GM15510 (cell line): Measurements from ENCODE around the gene OR3A1.

ENCODE experiments used
- POLR2A ChIP-seq: IDR thresholded peaks from 3 replicates; pipeline ENCODE4 v1.6.1; 2011; ENCODE audit warnings: borderline replicate concordance; ENCODE audit not compliant: insufficient read length; ENCODE audit errors: extremely low read depth

OR3A1 gene, protein sequence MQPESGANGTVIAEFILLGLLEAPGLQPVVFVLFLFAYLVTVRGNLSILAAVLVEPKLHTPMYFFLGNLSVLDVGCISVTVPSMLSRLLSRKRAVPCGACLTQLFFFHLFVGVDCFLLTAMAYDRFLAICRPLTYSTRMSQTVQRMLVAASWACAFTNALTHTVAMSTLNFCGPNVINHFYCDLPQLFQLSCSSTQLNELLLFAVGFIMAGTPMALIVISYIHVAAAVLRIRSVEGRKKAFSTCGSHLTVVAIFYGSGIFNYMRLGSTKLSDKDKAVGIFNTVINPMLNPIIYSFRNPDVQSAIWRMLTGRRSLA

DNA sequence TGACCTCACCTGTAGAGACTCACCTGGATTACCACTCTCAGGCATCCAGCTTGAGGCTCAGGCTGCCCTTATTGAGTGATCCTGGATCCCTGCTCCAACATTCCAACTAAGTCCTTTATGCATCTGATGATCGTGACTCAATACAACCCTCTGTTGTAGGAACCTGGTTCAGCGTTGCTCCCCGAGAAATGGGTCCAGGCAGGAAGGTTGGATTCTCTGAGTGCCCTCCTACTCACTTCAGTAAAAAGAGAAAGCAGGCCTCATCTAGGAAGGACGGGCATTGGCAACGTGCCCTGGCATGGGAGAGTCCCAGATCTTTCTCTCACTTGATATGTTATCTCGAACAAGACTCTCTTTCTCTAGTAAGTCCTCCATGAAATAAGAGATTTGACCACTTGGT is at the start of gene OR3A1:
OR3A1 (minus strand) TSS at position 101 of the 400 bp plus-strand sequence. CDS start 5,778 bp downstream, outside the sequence.
- no peak for TF ChIP-seq POLR2A

DNA sequence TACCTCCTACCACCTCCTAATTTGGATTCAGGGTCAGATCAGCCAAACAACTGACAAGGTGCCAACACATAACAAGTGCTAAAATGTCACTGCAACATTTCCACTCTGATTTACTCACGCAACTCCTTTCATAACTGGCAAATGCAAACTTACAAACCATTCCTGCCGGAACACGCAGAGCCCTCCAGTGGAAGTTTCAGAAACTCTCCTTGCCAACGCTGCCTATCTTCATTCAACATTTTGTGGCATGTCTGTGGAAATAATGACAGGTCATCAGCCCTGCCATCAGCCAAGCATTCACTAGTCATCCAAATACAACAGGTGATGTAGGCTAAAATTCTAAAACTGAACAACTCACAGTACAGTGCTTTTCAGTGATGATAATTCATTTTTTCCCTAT is 37.7 kb upstream of the OR3A1 start:
- no peak for TF ChIP-seq POLR2A

DNA sequence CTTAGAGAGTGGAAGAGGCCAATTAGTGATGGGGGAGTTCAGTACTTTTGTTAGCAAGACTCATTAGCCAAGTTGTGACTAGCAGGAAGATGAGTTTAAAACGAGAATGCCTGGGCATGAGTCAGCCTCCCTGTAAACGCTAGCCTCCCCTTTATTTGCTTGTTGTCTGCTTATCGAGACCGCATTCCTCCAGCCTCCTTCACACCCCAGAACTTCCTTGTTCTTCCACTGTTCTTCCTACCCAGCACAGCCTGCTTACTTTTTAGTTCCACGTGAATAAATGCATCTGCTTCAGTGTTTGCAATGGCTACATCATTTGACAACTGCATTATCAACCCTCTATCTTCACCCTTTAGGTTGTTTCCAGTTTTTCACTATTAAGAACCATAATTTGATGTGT is 20.2 kb upstream of the OR3A1 start:
- no peak for TF ChIP-seq POLR2A

DNA sequence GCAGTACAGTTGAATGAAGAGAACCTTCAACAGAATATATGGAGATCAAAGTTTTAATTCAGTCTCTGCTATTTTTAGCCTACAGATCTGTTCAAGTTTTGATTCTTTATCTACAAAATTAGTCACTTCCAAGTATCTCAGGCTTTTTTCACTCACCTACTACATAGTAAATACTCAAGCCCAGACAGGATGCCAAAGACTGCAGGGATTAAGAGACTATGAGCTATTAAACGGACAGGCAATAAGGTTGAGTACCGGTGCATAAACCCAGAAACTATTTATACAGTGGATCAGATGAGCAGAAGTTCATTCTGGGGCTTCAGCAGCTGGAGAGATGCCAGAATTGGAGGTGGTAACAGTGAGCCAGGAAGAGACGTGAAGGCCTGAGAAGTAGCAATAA is 18.7 kb upstream of the OR3A1 start:
- no peak for TF ChIP-seq POLR2A

DNA sequence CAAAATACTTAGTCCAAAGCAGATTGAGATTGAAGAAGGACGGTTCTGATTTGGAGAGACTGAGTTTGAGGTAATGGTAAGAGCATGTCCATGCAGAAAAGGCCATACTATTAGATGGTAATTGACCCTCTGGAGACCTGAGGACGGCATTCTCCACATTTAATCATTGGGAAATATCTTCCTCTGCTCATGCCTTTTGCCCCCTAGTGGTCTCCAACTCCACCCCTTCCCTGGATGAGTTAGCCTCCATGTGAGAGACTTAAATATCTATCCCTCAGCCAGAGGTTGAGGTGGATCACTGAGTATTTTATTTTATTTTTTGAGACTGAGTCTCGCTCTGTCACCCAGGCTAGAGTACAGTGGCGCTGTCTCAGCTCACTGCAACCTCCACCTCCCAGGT is 10.4 kb upstream of the OR3A1 start:
- no peak for TF ChIP-seq POLR2A

DNA sequence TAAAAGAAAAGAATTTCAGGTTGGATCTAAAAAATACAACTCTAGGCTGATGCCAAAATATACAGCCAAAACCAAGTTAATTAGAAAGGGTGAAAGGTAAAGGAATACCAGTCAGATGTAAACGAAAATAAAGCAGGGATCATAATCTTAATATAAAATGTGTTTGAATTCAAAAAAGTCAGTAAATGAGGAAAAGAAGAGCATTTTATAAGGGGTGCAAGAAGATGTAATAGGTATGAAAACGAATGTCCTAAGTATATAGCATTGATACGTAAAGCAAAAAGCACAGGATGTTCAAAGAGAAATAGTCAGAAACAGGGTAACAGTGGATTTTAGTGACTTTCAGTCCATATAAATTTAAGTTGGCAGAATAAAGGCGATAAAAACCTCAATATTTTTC is 2.5 kb downstream of the OR3A1 start:
- no peak for TF ChIP-seq POLR2A

DNA sequence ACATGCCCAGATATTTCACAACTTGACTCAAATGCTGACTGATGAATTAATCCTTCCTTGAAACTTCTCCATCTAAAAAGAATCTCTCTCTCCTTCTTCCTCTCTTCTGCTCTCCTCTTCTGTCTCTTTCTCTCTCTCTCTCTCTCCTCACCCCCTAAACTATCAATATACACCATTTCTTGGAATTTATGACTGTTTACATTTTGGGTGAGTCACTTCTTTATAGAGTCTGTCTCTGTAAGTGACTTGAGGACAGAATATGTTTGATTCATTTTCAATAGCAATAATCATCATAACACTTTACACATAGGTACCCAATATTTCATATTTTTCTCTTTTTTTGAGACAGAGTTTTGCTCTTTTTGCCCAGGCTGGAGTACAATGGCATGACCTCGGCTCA is 15.3 kb downstream of the OR3A1 start:
- TF ChIP-seq POLR2A: no peak

DNA sequence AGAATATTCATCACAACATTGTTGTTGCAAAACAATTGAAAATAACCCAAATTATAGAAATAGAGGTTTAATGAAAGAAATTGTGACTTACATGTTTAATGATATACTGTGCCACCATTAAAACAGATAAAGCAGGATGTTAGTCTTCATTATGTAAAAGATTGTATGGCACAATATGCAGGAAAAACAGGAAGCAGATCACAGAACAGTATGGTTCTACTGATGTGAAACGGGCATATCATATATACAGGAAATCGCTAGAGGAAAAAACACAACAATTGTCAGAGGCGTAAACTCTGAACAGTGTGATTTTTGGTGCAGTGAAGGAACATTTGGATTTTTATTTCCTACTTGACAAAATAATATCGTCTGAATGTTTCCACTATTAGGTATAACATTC is 22.0 kb downstream of the OR3A1 start:
- no peak for TF ChIP-seq POLR2A

DNA sequence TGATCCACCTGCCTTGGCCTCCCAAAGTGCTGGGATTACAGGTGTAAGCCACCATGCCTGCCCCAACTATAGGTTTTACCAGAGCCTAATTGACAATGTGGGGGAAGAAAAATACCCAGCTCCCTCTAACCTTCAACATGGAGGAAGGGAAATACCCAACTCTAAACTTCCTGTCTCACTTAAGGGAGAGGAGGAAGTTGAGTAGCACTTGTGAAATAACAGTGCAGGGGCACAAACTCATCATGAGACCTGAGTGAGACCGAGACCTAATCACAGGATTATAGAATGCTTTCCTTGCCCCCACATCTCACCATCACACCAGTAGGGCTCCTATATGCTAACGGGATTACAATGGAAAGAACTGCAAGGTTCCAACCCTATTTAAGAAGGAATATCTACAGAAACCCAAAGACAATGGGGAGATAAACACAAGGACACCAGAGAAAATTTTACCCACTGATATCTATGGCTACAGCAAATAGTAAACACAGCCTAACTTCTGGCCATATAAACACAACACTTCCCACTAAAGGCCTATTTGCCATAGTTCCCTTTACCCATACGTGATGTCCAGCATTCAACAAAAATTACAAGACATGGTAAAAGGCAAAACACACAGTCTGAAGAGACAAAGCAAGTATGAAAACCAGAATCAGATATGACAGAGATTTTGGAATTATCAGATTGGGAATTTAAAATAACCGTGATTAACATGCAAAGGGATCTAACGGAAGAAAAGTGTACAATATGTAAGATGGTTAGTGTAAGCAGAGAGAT is 26.9 kb downstream of the OR3A1 start:
- TF ChIP-seq POLR2A: no peak

DNA sequence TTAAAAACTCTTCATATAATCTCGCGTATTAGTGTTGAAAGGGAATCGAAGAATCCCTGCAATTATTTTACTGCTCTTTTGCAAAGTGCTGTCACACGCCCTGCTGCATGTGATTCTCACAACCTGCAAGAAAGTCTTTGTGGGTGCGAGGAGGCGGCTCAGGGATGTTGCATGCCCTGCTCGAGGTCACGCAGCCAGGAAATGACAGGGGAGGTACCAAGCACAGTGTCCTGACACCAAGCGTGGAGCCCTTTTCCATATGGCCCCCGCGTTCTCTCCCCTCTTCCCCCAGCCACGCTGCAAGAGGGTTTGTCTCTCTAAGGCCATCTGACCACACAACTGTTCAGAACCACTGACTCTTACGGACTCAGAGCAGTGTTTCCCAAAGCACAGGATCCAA is 37.6 kb downstream of the OR3A1 start:
- TF ChIP-seq POLR2A: no peak

DNA sequence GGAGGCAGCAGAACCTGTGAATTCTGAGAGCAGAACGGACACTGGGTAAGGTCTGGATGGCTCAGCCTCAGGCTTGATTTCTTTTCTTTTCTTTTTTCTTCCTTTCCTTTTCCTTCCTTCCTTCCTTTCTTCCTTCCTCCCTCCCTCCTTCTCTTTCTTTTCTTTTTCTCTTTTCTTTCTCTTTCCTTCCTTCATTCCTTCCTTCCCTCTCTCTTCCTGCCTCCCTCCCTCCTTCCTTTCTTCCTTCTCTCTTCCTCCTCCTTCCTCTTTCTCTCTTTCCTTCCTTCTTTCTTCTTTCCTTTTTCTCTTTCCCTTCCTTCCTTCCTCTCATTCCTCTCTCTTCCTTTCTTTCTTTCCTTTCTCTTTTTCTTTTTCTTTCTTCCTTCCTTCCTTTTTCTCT is 38.0 kb downstream of the OR3A1 start:
- TF ChIP-seq POLR2A: no peak

DNA sequence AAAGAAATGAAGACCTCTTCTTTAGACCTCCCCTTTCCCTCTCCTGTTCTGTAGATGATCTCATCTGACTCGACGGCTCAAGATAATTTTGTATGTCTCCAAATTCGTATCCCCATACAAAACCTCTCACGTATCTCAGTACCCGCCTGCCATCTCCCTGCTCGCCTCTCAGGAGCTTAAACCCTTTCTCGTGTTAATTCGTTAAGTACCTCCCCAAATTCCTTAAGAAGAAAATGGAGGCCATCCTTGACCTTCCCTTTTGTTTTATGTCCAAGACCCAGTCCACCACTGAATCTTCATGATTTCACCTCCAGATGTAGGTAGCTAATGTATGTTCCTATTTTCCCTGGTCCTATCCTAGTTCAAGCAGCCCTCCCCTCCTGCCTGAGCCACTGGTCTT is 41.6 kb downstream of the OR3A1 start:
- TF ChIP-seq POLR2A: no peak
